DOHH2 (cell line): Measurements from ENCODE around the gene EFCAB9.
"Not testable (repeated sequence)": the region's sequence is repeated elsewhere in the genome, so short reads cannot be mapped to it uniquely, and the experiment has no call there.

ENCODE experiments used
- H3F3A ChIP-seq: fragments of 200-600 bp; sonication (generic), shearing (Covaris generic); 2 replicates; pipeline ENCODE4 v1.6.0; 2016; ENCODE audit warnings: antibody characterized with exemption, mild to moderate bottlenecking; ENCODE audit not compliant: control insufficient read depth, insufficient read depth
- H3K27ac ChIP-seq: fragments of 200-600 bp; sonication (generic); 2 replicates; pipeline ENCODE4 v1.5.1; 2014; ENCODE audit warnings: low read depth, mild to moderate bottlenecking, low read length, moderate library complexity
- H3K27me3 ChIP-seq: fragments of 200-600 bp; sonication (generic); 2 replicates; pipeline ENCODE4 v1.6.1; 2014; ENCODE audit warnings: mild to moderate bottlenecking, low read length, mixed read lengths; ENCODE audit not compliant: control insufficient read depth
- H3K36me3 ChIP-seq: fragments of 200-600 bp; sonication (generic); 2 replicates; pipeline ENCODE4 v1.6.1; 2014; ENCODE audit warnings: mild to moderate bottlenecking, low read length, moderate library complexity, mixed read lengths; ENCODE audit not compliant: control insufficient read depth
- H3K4me1 ChIP-seq: fragments of 200-600 bp; sonication (generic); 2 replicates; pipeline ENCODE4 v1.6.1; 2014; ENCODE audit warnings: mild to moderate bottlenecking, low read length, mixed read lengths; ENCODE audit not compliant: control insufficient read depth
- H3K4me2 ChIP-seq: fragments of 200-600 bp; sonication (generic); 2 replicates; pipeline ENCODE4 v1.6.0; 2014; ENCODE audit warnings: mild to moderate bottlenecking, low read length, moderate library complexity
- H3K4me3 ChIP-seq: fragments of 200-600 bp; sonication (generic); 2 replicates; pipeline ENCODE4 v1.5.1; 2014; ENCODE audit warnings: mild to moderate bottlenecking, low read length, mixed read lengths
- H3K79me2 ChIP-seq: fragments of 200-600 bp; sonication (generic); 2 replicates; pipeline ENCODE4 v1.6.1; 2014; ENCODE audit warnings: mild to moderate bottlenecking, low read length, mixed read lengths; ENCODE audit not compliant: control insufficient read depth
- H3K9me2 ChIP-seq: fragments of 200-600 bp; sonication (generic); replicated peaks from 2 replicates; pipeline ENCODE4 v1.6.1; 2014; ENCODE audit warnings: mild to moderate bottlenecking, low read length, mixed read lengths; ENCODE audit not compliant: control insufficient read depth
- H3K9me3 ChIP-seq: fragments of 200-600 bp; sonication (generic); 2 replicates; pipeline ENCODE4 v1.6.1; 2014; ENCODE audit warnings: antibody characterized with exemption, low read length, mixed read lengths; ENCODE audit not compliant: control insufficient read depth, insufficient read depth
- H4K20me1 ChIP-seq: fragments of 200-600 bp; sonication (generic); 2 replicates; pipeline ENCODE4 v1.6.0; 2014; ENCODE audit warnings: low read depth, mild to moderate bottlenecking, antibody characterized with exemption, low read length, moderate library complexity; ENCODE audit not compliant: control insufficient read depth, insufficient read depth
- CTCF ChIP-seq: fragments of 200-600 bp; sonication (generic); IDR thresholded peaks from one replicate; pipeline ENCODE4 v1.5.1; 2014; ENCODE audit warnings: antibody characterized with exemption, mild to moderate bottlenecking, low read depth, low read length; ENCODE audit not compliant: poor library complexity, severe bottlenecking
- EZH2phosphoT487 ChIP-seq: fragments of 200-600 bp; sonication (generic); IDR thresholded peaks from 2 replicates; pipeline ENCODE4 v1.6.1; 2017; ENCODE audit warnings: borderline replicate concordance, mild to moderate bottlenecking, antibody characterized with exemption, low read length, moderate library complexity, mixed read lengths

The EFCAB9 gene

DNA sequence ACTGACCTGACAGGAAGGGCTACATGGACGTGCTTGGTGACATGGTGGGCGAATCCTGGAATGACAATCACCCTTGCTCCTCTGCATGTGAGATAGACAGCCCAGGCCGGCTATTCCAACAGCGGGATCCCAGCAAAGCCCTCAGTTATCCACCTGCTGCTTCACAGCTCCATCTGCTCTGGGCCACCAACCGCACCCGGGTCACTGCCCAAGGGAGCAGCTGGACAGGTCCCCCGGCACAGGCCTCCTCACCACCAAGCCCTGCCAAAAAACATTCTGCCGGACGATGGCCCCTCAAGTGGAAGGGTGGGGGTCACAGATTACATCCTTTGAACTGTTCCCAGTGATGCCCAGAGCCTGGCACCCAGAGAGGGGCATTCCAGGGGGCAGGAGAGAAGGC is 45.6 kb upstream of the EFCAB9 start:
- Histone ChIP-seq H3K4me2 (no peak overlapping the region), H3K79me2 (peaks cover 9% of the 10 kb centered on the region), H3K36me3 (peaks cover 15% of the 10 kb centered on the region; the same call in 1 of the 2 replicates), H3K27me3 (no peaks in the 10 kb centered on the region), H3K4me1 (peaks cover 6% of the 10 kb centered on the region; the same call in 1 of the 2 replicates), H3K4me3 (no peak overlapping the region), H3K9me2 (no peaks in the 10 kb centered on the region), H4K20me1 (no peaks in the 10 kb centered on the region; the same call in 1 of the 2 replicates), H3F3A (no peaks in the 10 kb centered on the region), H3K27ac (no peak overlapping the region), H3K9me3 (no peaks in the 10 kb centered on the region)
- TF ChIP-seq EZH2phosphoT487 (no peak), CTCF (no peak)

DNA sequence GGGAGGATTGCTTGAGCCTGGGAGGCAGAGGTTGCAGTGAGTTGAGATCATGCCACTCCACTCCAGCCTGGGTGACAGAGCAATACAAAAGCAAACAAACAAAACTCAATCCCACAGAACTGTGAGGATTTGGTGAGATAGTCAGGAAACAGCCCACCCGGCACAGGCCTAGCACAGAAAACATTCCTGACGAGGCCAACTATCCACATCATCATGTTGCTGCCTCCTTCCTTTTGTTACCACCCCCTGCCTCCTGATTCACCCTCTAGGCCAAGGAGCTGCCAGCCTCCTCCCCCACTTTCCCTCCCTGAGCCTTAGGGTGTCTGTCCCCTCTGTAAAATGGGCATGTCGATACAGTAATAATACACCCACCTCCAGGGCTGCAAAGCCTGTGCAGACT is 44.9 kb upstream of the EFCAB9 start:
- Histone ChIP-seq H3K4me3 (no peak overlapping the region), H3K4me1 (peaks cover 6% of the 10 kb centered on the region; the same call in 1 of the 2 replicates), H4K20me1 (no peaks in the 10 kb centered on the region; the same call in 1 of the 2 replicates), H3K36me3 (peaks cover 20% of the 10 kb centered on the region), H3K27me3 (no peaks in the 10 kb centered on the region), H3K27ac (no peak overlapping the region), H3K79me2 (peaks cover 9% of the 10 kb centered on the region), H3F3A (no peaks in the 10 kb centered on the region), H3K9me2 (no peaks in the 10 kb centered on the region), H3K4me2 (no peak overlapping the region), H3K9me3 (no peaks in the 10 kb centered on the region)
- no peak for TF ChIP-seq CTCF
- no peak for TF ChIP-seq EZH2phosphoT487

- H4K20me1 ChIP-seq, H3K4me2 ChIP-seq, H3K4me1 ChIP-seq, H3K4me3 ChIP-seq, H3K27ac ChIP-seq, H3K9me3 ChIP-seq, H3K27me3 ChIP-seq, H3K79me2 ChIP-seq, H3K9me2 ChIP-seq, H3F3A ChIP-seq: not testable (repeated sequence)
- H3K36me3 ChIP-seq: peaks cover 24% of the 10 kb centered on the region
These were observed 44.5 kb upstream of the EFCAB9 start for GRCh38 chr5:172149481-172149880.

GRCh38 chr5:172150514-172151425 is 43.2 kb upstream of the EFCAB9 start:
- no peaks in the 10 kb centered on the region for H3K9me3 ChIP-seq
- H3F3A ChIP-seq: no peaks in the 10 kb centered on the region
- H4K20me1 ChIP-seq: no peaks in the 10 kb centered on the region; the same call in 1 of the 2 replicates
- no peak overlapping the region for H3K4me3 ChIP-seq
- no peaks in the 10 kb centered on the region for H3K9me2 ChIP-seq
- H3K79me2 ChIP-seq: no peaks in the 10 kb centered on the region
- no peak overlapping the region for H3K27ac ChIP-seq
- no peaks in the 10 kb centered on the region for H3K27me3 ChIP-seq
- peaks cover 27% of the 10 kb centered on the region for H3K36me3 ChIP-seq
- H3K4me2 ChIP-seq: no peak overlapping the region
- TF ChIP-seq EZH2phosphoT487 (no peak), CTCF (no peak)
- peaks cover 3% of the 10 kb centered on the region; the same call in 1 of the 2 replicates for H3K4me1 ChIP-seq
